ENCODE data around the gene MAPK11.
A peak's percentile ranks its signal among the peaks of the same experiment; 100 is the strongest.

Gene MAPK11

GRCh38 chr22:50292643-50293440 lies 22.7 kb upstream of the MAPK11 start:
- peaks cover 10 to 87% (median 57%) of the 10 kb centered on the region in 4 donors for H3K4me1 ChIP-seq
- H3K27me3 ChIP-seq, result no peaks in the 10 kb centered on the region
- DNase-seq, result no peak
- intact Hi-C loops (cut with DNase I; ENCODE audit: low total_unique reads), result loop anchor here (2.0 kb wide), 1 partner anchor 14 kb away; the partner anchor contains the start of gene PLXNB2
- H3K4me3 ChIP-seq, result peak overlapping the region; percentile 28 to 45
- no peaks in the 10 kb centered on the region for H3K9me3 ChIP-seq
- no peak for TF ChIP-seq CTCF (IDR thresholded peaks at IDR 0.05)
- H3K36me3 ChIP-seq, result peaks cover 24 to 35% (median 29%) of the 10 kb centered on the region in 3 donors
- peak overlapping the region; percentile 86 to 91 for H3K27ac ChIP-seq

- no peak overlapping the region for H3K4me3 ChIP-seq
- no peak for DNase-seq
- intact Hi-C loops (cut with DNase I; ENCODE audit: low total_unique reads), result no loop called here
- no peaks in the 10 kb centered on the region for H3K9me3 ChIP-seq
- peaks cover 47 to 60% (median 53%) of the 10 kb centered on the region in 3 donors for H3K36me3 ChIP-seq
- no peak for TF ChIP-seq CTCF (IDR thresholded peaks at IDR 0.05)
- no peak overlapping the region for H3K27ac ChIP-seq
- H3K4me1 ChIP-seq, result peaks cover 10 to 65% (median 37%) of the 10 kb centered on the region in 4 donors
- H3K27me3 ChIP-seq, result no peaks in the 10 kb centered on the region
Observed at GRCh38 chr22:50289942-50290630, 19.9 kb upstream of the MAPK11 start.

- no peaks in the 10 kb centered on the region for H3K27me3 ChIP-seq
- H3K9me3 ChIP-seq, result no peaks in the 10 kb centered on the region
- H3K4me3 ChIP-seq, result no peak overlapping the region
- no peak overlapping the region for H3K27ac ChIP-seq
- intact Hi-C loops (cut with DNase I; ENCODE audit: low total_unique reads), result no loop called here
- peaks cover 10 to 58% (median 31%) of the 10 kb centered on the region in 4 donors for H3K4me1 ChIP-seq
- TF ChIP-seq CTCF (IDR thresholded peaks at IDR 0.05), result no peak
- peaks cover 49 to 68% (median 59%) of the 10 kb centered on the region in 3 donors for H3K36me3 ChIP-seq
- no peak for DNase-seq
Observed at GRCh38 chr22:50289151-50289941, 19.2 kb upstream of the MAPK11 start.

GRCh38 chr22:50287731-50288130 lies 17.6 kb upstream of the MAPK11 start:
- DNase-seq, result no peak
- Histone ChIP-seq H3K4me3 (no peak overlapping the region), H3K36me3 (peaks cover 65 to 84% (median 75%) of the 10 kb centered on the region in 3 donors), H3K27ac (no peak overlapping the region), H3K4me1 (peaks cover 2 to 46% (median 15%) of the 10 kb centered on the region in 4 donors), H3K9me3 (no peaks in the 10 kb centered on the region), H3K27me3 (no peaks in the 10 kb centered on the region)
- intact Hi-C loops (cut with DNase I; ENCODE audit: low total_unique reads), result no loop called here
- TF ChIP-seq CTCF (IDR thresholded peaks at IDR 0.05), result no peak

- intact Hi-C loops (cut with DNase I; ENCODE audit: low total_unique reads), result no loop called here
- Histone ChIP-seq H3K4me3 (no peak overlapping the region), H3K9me3 (no peaks in the 10 kb centered on the region), H3K4me1 (peaks cover 0 to 48% (median 7%) of the 10 kb centered on the region in 4 donors), H3K27ac (no peak overlapping the region), H3K27me3 (no peaks in the 10 kb centered on the region), H3K36me3 (peaks cover 75 to 93% (median 84%) of the 10 kb centered on the region in 3 donors)
- no peak for TF ChIP-seq CTCF (IDR thresholded peaks at IDR 0.05)
- DNase-seq, result no peak
Observed at GRCh38 chr22:50286701-50287318, 16.6 kb upstream of the MAPK11 start.
